Measurements from ENCODE around the gene SSBP2. TPM values are rescaled to one million over a fixed set of nuclear protein-coding genes. Genes with fewer than 3 reads are reported as not detected.

SSBP2 gene
- total and polyA plus RNA-seq, 7 donors: 9.9 to 89.2 (median 68.7) TPM

DNA sequence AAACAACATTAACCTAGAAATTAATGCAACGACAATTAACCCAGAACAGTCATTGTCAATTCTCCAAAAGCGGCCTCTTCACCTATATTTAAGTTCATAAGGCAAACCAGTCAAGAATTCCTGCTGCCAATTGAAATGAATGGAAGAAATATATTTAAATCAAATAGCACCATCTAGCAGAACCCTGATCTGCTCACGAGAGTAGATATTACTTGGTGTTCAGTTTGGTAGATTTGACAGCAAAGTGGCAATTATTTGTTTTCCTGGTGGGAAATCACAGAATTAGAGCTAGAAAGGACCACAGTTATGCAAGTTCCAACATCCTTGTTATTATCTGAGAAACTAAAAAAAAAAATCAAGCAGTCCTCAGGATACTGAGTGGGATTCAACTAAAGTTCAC lies 2.3 kb downstream of the SSBP2 start:
- Histone ChIP-seq H3K36me3 (no peaks in the 10 kb centered on the region), H3K27ac (peak overlapping the region in 3 of 4 donors; percentile 95 to 99 (median 95)), H3K27me3 (no peaks in the 10 kb centered on the region), H3K9me3 (no peaks in the 10 kb centered on the region), H3K4me3 (peak overlapping the region in 3 of 4 donors; percentile 82 to 89 (median 83)), H3K4me1 (peaks cover 0 to 54% (median 33%) of the 10 kb centered on the region in 4 donors)
- intact Hi-C loops (cut with DNase I): no loop called here
- DNase-seq: no peak
- no peak for TF ChIP-seq EP300 (IDR thresholded peaks at IDR 0.05)
- TF ChIP-seq POLR2AphosphoS5 (IDR thresholded peaks at IDR 0.05): no peak
- TF ChIP-seq POLR2A (IDR thresholded peaks at IDR 0.05): no peak
- TF ChIP-seq, protein P1, sequence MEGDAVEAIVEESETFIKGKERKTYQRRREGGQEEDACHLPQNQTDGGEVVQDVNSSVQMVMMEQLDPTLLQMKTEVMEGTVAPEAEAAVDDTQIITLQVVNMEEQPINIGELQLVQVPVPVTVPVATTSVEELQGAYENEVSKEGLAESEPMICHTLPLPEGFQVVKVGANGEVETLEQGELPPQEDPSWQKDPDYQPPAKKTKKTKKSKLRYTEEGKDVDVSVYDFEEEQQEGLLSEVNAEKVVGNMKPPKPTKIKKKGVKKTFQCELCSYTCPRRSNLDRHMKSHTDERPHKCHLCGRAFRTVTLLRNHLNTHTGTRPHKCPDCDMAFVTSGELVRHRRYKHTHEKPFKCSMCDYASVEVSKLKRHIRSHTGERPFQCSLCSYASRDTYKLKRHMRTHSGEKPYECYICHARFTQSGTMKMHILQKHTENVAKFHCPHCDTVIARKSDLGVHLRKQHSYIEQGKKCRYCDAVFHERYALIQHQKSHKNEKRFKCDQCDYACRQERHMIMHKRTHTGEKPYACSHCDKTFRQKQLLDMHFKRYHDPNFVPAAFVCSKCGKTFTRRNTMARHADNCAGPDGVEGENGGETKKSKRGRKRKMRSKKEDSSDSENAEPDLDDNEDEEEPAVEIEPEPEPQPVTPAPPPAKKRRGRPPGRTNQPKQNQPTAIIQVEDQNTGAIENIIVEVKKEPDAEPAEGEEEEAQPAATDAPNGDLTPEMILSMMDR (IDR thresholded peaks at IDR 0.05): no peak
- 62 to 78% methylated on average over 3 of the region's 3 CpGs for WGBS, 2 donors

DNA sequence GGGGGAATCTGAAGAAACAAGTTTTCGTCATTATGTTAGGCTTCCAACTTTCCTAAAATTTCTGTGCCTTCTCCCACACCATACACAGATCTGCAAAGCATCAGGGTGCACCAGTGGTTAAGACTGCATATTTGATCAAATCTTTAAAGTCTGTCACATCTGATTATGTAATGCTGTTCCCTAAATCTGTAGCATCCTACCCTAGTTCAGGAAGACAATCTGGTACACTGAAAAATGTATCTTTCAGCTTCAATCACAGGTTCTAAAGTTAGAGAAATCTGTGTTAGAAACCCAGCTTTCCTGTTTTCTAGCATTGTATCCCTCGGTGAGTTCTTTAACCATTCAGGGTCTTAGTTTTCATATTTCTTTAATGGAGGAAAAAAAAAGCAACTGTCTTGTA lies 3.9 kb downstream of the SSBP2 start:
- H3K4me1 ChIP-seq: peaks cover 0 to 49% (median 28%) of the 10 kb centered on the region in 4 donors

DNA sequence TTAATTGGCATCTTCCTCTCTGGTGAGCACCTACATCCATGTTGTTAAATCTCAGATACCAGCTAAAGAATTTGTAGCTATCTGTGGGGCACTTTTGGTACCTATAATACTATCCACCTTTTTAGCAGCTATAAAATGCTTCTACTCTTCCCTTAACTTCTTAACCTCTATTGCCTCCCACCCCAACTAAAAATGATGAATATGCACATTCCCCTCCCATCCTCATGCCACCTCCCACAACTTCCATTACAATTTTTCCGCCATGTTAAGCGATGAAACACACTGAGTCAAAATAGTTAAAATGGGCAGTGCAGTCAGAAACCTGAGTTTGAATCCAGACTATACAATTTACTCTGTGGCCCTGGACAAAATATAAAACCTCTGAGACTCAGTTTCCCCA lies 10.1 kb downstream of the SSBP2 start:
- no peak overlapping the region for H3K27ac ChIP-seq
- no peaks in the 10 kb centered on the region for H3K9me3 ChIP-seq
- intact Hi-C loops (cut with DNase I): no loop called here
- peaks cover 0 to 3% (median 0%) of the 10 kb centered on the region in 4 donors for H3K36me3 ChIP-seq
- DNase-seq: no peak
- WGBS, 2 donors: 98% methylated on average over 2 of the region's 2 CpGs
- TF ChIP-seq POLR2A (IDR thresholded peaks at IDR 0.05): no peak
- TF ChIP-seq POLR2AphosphoS5 (IDR thresholded peaks at IDR 0.05): no peak
- TF ChIP-seq, protein P1 (IDR thresholded peaks at IDR 0.05): no peak
- TF ChIP-seq EP300 (IDR thresholded peaks at IDR 0.05): no peak
- no peaks in the 10 kb centered on the region for H3K27me3 ChIP-seq
- peaks cover 0 to 36% (median 7%) of the 10 kb centered on the region in 4 donors for H3K4me1 ChIP-seq
- no peak overlapping the region for H3K4me3 ChIP-seq

More for the DNA sequence above, 3.9 kb downstream of the SSBP2 start:
- no peak for DNase-seq
- 71 to 87% methylated on average over 2 of the region's 2 CpGs for WGBS, 2 donors
- no peaks in the 10 kb centered on the region for H3K9me3 ChIP-seq
- H3K4me3 ChIP-seq: no peak overlapping the region
- H3K27ac ChIP-seq: no peak overlapping the region
- peaks cover 0 to 3% (median 0%) of the 10 kb centered on the region in 4 donors for H3K36me3 ChIP-seq
- no peaks in the 10 kb centered on the region for H3K27me3 ChIP-seq
- TF ChIP-seq, protein P1 (IDR thresholded peaks at IDR 0.05): no peak
- no peak for TF ChIP-seq POLR2A (IDR thresholded peaks at IDR 0.05)
- TF ChIP-seq EP300 (IDR thresholded peaks at IDR 0.05): no peak
- no peak for TF ChIP-seq POLR2AphosphoS5 (IDR thresholded peaks at IDR 0.05)
- intact Hi-C loops (cut with DNase I): no loop called here

DNA sequence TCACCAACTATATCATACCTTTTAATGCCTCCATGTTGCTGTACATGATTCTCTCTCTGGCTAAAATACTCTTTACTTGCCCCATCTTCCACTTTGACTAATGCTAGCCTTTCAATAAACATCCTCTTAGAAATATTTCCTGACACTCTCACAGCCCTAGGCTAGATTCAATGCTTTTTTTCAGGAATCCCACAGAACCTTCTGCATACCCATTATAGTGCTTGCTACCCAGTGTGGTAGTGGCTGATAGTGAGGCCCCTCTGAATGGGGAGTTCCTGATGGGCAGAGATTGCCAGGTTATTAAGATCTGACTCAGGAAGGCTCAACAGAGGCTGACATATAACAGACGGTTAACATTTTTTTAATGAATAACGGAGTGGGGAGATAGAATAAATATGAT lies 11.6 kb downstream of the SSBP2 start:
- WGBS, 2 donors: 85% methylated on average over 2 of the region's 2 CpGs
- Histone ChIP-seq H3K36me3 (peaks cover 0 to 3% (median 0%) of the 10 kb centered on the region in 4 donors), H3K4me3 (no peak overlapping the region), H3K27me3 (no peaks in the 10 kb centered on the region), H3K27ac (no peak overlapping the region), H3K9me3 (no peaks in the 10 kb centered on the region), H3K4me1 (peaks cover 0 to 27% (median 3%) of the 10 kb centered on the region in 4 donors)
- TF ChIP-seq POLR2AphosphoS5 (IDR thresholded peaks at IDR 0.05) (no peak), EP300 (IDR thresholded peaks at IDR 0.05) (no peak), POLR2A (IDR thresholded peaks at IDR 0.05) (no peak)
- TF ChIP-seq, protein P1 (IDR thresholded peaks at IDR 0.05): no peak
- no peak for DNase-seq
- intact Hi-C loops (cut with DNase I): no loop called here

DNA sequence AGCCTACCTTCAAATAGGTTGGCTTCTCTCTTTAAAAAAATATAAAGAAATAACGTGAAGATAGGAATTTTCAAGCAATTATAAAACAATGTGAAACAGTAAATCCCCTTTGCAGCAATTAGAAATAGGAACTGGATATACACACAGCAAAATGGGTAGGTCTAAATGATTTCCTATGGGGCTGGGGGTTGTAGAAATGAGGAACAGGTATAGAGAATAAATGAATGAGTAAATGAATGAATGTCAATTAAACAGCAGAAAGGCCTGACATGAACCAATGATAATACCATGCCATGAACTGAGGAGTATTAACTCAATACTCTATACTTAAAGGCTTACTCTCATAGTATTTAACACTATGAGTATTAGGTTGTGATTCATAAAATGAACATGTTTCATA lies 21.6 kb downstream of the SSBP2 start:
- H3K4me1 ChIP-seq: peaks cover 0 to 50% (median 28%) of the 10 kb centered on the region in 4 donors
- H3K27me3 ChIP-seq: no peaks in the 10 kb centered on the region
- intact Hi-C loops (cut with DNase I): no loop called here
- H3K36me3 ChIP-seq: no peaks in the 10 kb centered on the region
- TF ChIP-seq, protein P1 (IDR thresholded peaks at IDR 0.05): no peak
- TF ChIP-seq EP300 (IDR thresholded peaks at IDR 0.05) (no peak), POLR2AphosphoS5 (IDR thresholded peaks at IDR 0.05) (no peak), POLR2A (IDR thresholded peaks at IDR 0.05) (no peak)
- 83 to 89% methylated on average over 1 of the region's 1 CpG for WGBS, 2 donors
- H3K27ac ChIP-seq: no peak overlapping the region
- no peak overlapping the region for H3K4me3 ChIP-seq
- no peaks in the 10 kb centered on the region for H3K9me3 ChIP-seq
- no peak for DNase-seq
